Measurements from ENCODE around the gene PRKX. TPM values are rescaled to one million over a fixed set of nuclear protein-coding genes. Genes with fewer than 3 reads are reported as not detected.

The PRKX gene
- total RNA-seq, 2 experiments from 2014 or later, result 31.6 to 35.4 TPM

DNA sequence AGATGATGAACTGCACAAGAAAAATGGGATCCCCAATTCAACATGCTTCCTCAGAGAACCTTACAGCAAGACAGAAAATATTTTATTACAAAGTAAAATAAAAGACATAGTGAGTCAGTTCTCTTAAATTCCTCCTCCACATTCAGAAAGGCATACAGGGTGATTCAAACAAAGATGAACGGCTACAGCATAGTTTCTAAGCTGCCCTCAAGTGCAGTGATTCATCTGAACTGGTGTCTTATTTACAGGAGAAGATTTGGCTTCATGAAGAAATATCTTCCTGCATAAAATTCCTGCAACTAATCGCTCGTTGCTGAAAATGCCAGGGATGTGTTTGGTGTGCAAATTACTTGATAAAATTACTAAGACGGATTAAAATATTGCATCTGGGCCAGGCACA is 103.6 kb downstream of the PRKX start:
- ATAC-seq (ENCODE audit: poor library complexity) (no peak), DNase-seq (no peak)
- Histone ChIP-seq H3K27me3 (ENCODE audit: control insufficient read depth in 1 of 2, insufficient read depth in 2 of 2, low read length in 2 of 2) (no peaks in the 10 kb centered on the region), H3K9me3 (ENCODE audit: control insufficient read depth in 1 of 2, insufficient read depth in 1 of 2, low read length in 2 of 2) (no peaks in the 10 kb centered on the region), H3K27ac (ENCODE audit: low read depth in 1 of 2, low read length in 2 of 2) (no peak overlapping the region), H3K36me3 (ENCODE audit: insufficient read depth, low read length) (peaks cover 35% of the 10 kb centered on the region), H3K4me3 (ENCODE audit: low read length) (no peak overlapping the region), H3K4me1 (ENCODE audit: insufficient read depth, low read length) (no peaks in the 10 kb centered on the region)
- ChIA-PET CTCF (no interaction called here), POLR2A (no interaction called here)
- no peaks in the 10 kb centered on the region for H3K27me3 Mint-ChIP-seq
- H3K36me3 Mint-ChIP-seq (ENCODE audit: low read depth), result peaks cover 52% of the 10 kb centered on the region
- no peaks in the 10 kb centered on the region for H3K4me1 Mint-ChIP-seq (ENCODE audit: low read depth)
- H3K27ac Mint-ChIP-seq, result no peak overlapping the region
- no peaks in the 10 kb centered on the region for H3K9me3 Mint-ChIP-seq
- intact Hi-C loops (cut with DNase I, micrococcal nuclease), result no loop called here
- TF ChIP-seq, protein P1, sequence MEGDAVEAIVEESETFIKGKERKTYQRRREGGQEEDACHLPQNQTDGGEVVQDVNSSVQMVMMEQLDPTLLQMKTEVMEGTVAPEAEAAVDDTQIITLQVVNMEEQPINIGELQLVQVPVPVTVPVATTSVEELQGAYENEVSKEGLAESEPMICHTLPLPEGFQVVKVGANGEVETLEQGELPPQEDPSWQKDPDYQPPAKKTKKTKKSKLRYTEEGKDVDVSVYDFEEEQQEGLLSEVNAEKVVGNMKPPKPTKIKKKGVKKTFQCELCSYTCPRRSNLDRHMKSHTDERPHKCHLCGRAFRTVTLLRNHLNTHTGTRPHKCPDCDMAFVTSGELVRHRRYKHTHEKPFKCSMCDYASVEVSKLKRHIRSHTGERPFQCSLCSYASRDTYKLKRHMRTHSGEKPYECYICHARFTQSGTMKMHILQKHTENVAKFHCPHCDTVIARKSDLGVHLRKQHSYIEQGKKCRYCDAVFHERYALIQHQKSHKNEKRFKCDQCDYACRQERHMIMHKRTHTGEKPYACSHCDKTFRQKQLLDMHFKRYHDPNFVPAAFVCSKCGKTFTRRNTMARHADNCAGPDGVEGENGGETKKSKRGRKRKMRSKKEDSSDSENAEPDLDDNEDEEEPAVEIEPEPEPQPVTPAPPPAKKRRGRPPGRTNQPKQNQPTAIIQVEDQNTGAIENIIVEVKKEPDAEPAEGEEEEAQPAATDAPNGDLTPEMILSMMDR (IDR thresholded peaks at IDR 0.05), result no peak
- H3K4me3 Mint-ChIP-seq, result no peak overlapping the region

DNA sequence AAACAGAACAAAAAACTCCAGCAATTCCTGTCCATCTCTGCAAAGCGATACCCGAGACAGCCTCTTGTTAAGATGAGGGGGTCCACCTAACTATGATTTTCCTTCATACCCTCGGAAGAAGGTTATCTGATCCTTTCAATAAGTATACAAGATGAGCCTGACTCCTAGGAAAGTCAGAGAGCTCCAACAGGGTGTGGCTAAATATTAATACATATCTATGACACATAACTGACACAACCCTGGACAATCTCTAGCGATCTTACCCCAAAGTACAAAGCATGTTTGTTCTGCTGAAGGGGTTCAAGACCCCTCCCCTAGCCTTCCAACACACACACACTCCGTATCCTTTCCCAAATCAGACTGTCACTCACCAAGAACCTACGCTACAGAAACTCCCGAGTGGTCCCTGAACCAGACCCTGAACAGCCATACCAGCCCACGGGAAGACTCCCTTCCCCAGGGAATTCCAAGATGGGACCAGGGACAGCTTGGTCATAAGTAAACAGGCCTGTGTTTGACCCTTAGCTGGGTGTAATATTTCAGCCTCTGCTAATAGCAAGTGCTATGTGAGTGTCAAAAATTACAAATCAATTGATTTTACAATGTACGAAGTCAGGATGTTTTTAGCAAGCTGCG is 110.3 kb downstream of the PRKX start:
- no peaks in the 10 kb centered on the region for H3K27me3 Mint-ChIP-seq
- intact Hi-C loops (cut with DNase I, micrococcal nuclease), result no loop called here
- ATAC-seq (ENCODE audit: poor library complexity) (no peak), DNase-seq (no peak)
- H3K9me3 Mint-ChIP-seq, result peaks cover under 1% of the 10 kb centered on the region
- no peak overlapping the region for H3K27ac Mint-ChIP-seq
- no peaks in the 10 kb centered on the region for H3K4me1 ChIP-seq (ENCODE audit: insufficient read depth, low read length)
- TF ChIP-seq, protein P1 (IDR thresholded peaks at IDR 0.05), result no peak
- ChIA-PET CTCF (no interaction called here), POLR2A (no interaction called here)
- H3K27me3 ChIP-seq (ENCODE audit: control insufficient read depth in 1 of 2, insufficient read depth in 2 of 2, low read length in 2 of 2), result no peaks in the 10 kb centered on the region
- H3K4me3 Mint-ChIP-seq, result no peak overlapping the region
- H3K9me3 ChIP-seq (ENCODE audit: control insufficient read depth in 1 of 2, insufficient read depth in 1 of 2, low read length in 2 of 2), result no peaks in the 10 kb centered on the region
- H3K36me3 Mint-ChIP-seq (ENCODE audit: low read depth), result peaks cover 8% of the 10 kb centered on the region
- no peak overlapping the region for H3K4me3 ChIP-seq (ENCODE audit: low read length)
- H3K4me1 Mint-ChIP-seq (ENCODE audit: low read depth), result no peaks in the 10 kb centered on the region
- no peak overlapping the region for H3K27ac ChIP-seq (ENCODE audit: low read depth in 1 of 2, low read length in 2 of 2)
- H3K36me3 ChIP-seq (ENCODE audit: insufficient read depth, low read length), result peaks cover 4% of the 10 kb centered on the region

DNA sequence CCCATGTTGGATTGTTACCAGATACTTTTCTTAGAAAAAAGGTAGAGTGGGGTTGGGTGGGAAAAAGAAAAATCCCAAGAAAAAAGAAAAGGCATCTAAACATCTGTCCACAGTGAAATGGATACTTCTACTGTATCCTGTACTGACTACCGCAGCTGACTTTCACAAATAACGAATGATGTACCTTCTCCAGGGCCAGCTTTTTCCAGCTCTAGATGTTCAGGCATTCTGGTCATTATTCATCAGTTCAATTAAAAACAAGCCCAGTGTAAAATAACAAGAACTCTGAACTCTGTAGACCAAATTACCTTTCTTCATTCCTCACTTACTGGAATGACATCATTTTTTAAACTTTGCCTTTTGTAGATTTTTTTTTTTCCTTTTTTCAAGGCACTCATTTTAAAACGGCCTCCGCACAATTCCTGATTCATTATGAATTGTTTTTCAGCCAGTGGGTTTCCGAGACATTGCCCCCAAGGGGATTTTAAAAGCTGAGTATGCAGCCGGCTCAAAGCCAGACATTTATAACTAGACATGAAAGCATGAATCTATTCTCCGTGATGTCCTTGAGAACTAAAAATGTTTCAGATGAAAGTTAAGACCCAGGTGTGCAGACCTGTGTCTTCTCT is 113.5 kb downstream of the PRKX start:
- no peak overlapping the region for H3K4me3 Mint-ChIP-seq
- ChIA-PET POLR2A (no interaction called here), CTCF (no interaction called here)
- Histone ChIP-seq H3K27me3 (ENCODE audit: control insufficient read depth in 1 of 2, insufficient read depth in 2 of 2, low read length in 2 of 2) (no peaks in the 10 kb centered on the region), H3K9me3 (ENCODE audit: control insufficient read depth in 1 of 2, insufficient read depth in 1 of 2, low read length in 2 of 2) (no peaks in the 10 kb centered on the region), H3K4me3 (ENCODE audit: low read length) (no peak overlapping the region), H3K27ac (ENCODE audit: low read depth in 1 of 2, low read length in 2 of 2) (no peak overlapping the region), H3K36me3 (ENCODE audit: insufficient read depth, low read length) (no peaks in the 10 kb centered on the region), H3K4me1 (ENCODE audit: insufficient read depth, low read length) (no peaks in the 10 kb centered on the region)
- H3K27me3 Mint-ChIP-seq, result no peaks in the 10 kb centered on the region
- DNase-seq (no peak), ATAC-seq (ENCODE audit: poor library complexity) (no peak)
- peaks cover 5% of the 10 kb centered on the region for H3K36me3 Mint-ChIP-seq (ENCODE audit: low read depth)
- H3K9me3 Mint-ChIP-seq, result peaks cover 6% of the 10 kb centered on the region
- TF ChIP-seq, protein P1 (IDR thresholded peaks at IDR 0.05), result no peak
- H3K27ac Mint-ChIP-seq, result no peak overlapping the region
- intact Hi-C loops (cut with DNase I, micrococcal nuclease), result no loop called here
- H3K4me1 Mint-ChIP-seq (ENCODE audit: low read depth), result no peaks in the 10 kb centered on the region

Measured in CD4-positive, alpha-beta T cell (primary cell).